PC-3 (cell line): ENCODE data around the gene RERE.

Source experiments
- EZH2 ChIP-seq: fragments of 300-600 bp; sonication (generic); IDR thresholded peaks from one replicate; pipeline ENCODE4 v1.6.1; 2017; ENCODE audit warnings: antibody characterized with exemption, mild to moderate bottlenecking, low read length; ENCODE audit not compliant: unreplicated experiment
- EZH2phosphoT487 ChIP-seq: fragments of 300-600 bp; sonication (generic); IDR thresholded peaks from 2 replicates; pipeline ENCODE4 v1.6.1; 2018; ENCODE audit warnings: mild to moderate bottlenecking, antibody characterized with exemption, low read length, borderline replicate concordance
- TF ChIP-seq, protein P1 (sequence below): fragments of 300-600 bp; sonication (generic); conservative IDR thresholded peaks from 2 replicates; pipeline ENCODE4 v1.5.1; 2017; ENCODE audit warnings: antibody characterized with exemption, low read depth, mild to moderate bottlenecking, low read length

DNA sequence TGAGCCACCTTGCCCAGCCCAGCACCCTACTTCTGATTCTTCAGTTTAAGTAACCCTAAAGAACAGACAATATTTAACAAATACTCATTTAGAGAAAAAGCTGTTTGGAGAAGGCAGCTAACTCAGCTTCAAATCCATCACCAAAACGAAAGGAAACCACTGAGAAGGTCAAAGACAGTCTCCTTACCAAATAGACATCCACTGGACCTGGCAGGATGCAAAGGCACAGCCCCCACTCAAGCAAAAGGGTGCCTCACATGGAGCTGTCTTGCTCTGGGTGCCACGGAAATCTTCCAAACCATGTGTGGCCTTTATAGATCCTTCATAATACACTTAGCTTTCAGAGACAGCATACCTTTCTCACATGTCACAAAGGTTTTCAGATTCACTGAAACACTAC, 165.5 kb downstream of the RERE start:
- TF ChIP-seq, protein P1, sequence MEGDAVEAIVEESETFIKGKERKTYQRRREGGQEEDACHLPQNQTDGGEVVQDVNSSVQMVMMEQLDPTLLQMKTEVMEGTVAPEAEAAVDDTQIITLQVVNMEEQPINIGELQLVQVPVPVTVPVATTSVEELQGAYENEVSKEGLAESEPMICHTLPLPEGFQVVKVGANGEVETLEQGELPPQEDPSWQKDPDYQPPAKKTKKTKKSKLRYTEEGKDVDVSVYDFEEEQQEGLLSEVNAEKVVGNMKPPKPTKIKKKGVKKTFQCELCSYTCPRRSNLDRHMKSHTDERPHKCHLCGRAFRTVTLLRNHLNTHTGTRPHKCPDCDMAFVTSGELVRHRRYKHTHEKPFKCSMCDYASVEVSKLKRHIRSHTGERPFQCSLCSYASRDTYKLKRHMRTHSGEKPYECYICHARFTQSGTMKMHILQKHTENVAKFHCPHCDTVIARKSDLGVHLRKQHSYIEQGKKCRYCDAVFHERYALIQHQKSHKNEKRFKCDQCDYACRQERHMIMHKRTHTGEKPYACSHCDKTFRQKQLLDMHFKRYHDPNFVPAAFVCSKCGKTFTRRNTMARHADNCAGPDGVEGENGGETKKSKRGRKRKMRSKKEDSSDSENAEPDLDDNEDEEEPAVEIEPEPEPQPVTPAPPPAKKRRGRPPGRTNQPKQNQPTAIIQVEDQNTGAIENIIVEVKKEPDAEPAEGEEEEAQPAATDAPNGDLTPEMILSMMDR: no peak
- no peak for TF ChIP-seq EZH2
- no peak for TF ChIP-seq EZH2phosphoT487
